ENCODE results near the gene DNM1.

Gene DNM1

DNA sequence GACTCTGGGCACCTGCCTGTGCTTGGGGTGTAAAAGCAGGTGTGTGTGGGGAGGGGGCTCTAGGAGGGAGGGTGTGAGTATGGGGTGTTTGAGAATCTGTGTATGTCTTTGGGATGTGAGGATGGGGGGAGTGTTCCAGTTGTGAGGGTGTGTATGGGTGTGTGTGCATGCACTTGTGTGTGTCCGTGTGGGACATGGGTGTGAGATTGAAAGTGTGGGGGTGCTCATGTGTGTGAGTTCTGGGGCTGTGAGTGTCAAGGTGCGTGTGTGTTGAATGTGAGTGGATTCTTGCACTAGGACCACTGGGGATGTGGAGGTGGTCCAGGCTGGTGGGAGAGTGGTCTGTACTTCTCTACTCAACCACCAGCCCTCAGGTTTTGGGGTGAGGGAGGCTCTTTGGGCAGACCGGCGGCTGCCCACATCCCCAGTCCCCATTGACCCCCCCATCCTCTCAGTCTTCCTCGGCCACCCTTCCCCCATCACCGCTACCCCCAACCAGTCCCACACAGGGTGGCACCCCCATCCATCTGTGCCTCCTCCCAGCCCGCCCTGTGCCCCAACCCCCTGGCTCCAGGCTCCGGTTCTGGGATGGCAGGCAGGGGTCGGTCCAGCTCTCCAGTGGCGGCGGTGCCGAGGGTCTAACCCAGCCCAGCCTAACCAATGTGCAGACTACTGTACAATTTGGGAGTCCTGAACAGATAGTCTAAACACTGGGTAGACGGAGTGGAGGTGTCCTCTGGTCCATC lies 41.1 kb downstream of the DNM1 start:
- no peak overlapping the region for H3K4me3 ChIP-seq (ENCODE audit: low read length)
- no peak for DNase-seq (ENCODE audit: low read depth, low spot score)

DNA sequence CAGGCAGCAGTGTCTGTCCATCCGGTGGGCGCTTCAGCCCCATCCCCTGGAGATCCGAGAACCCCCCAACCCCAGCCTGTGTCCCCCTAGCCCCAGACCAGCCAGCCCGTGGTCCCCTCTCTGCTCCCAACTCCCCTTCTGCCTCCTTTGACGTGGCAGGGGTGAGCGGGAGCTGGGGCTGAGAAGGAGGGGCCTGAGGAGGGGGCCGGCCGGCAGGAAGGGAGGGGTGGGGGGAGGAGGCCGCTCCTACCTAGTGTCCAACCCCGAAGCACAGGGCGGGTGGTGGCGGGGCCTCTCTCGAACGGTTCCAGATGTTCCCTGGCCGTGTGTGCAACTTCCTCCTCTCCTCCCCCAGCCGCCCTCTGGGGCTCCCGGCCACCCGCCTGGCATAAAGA lies 41.7 kb downstream of the DNM1 start:
- no peak for DNase-seq (ENCODE audit: low read depth, low spot score)
- no peak overlapping the region for H3K4me3 ChIP-seq (ENCODE audit: low read length)

DNA sequence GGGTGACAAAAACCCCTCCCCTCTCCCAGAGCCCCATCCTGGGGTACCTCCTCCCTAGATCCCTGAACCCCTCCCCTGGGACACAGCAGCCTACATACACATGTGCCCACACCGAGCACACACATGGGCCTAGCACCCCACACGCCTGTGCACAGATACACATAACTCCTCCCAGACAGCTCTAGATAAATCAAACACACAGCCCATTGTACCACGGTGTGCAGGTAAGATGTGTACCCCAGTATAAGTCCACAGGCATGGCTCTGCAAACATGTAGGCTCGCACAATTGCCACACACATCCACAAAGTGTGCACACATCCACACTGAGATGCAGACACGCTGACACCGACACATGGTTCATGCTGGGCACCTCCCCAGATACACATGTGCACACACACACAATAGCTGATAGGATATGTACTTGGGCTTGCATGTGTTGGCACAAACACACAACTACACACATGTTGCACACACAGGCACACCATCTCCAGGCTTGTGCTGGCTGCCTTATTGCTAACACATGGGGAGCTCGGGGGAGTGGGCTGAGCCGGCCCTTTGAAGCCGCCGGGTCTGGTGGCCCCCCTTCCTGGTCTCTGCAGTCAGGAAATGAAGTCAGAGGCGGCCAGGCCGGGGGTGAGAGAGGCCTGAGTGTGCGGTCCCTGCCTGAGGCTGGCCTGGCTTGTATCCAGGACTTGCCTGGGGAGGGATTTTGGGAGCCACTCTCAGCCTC lies 42.4 kb downstream of the DNM1 start:
- no peak for DNase-seq (ENCODE audit: low read depth, low spot score)
- H3K4me3 ChIP-seq (ENCODE audit: low read length): no peak overlapping the region

DNA sequence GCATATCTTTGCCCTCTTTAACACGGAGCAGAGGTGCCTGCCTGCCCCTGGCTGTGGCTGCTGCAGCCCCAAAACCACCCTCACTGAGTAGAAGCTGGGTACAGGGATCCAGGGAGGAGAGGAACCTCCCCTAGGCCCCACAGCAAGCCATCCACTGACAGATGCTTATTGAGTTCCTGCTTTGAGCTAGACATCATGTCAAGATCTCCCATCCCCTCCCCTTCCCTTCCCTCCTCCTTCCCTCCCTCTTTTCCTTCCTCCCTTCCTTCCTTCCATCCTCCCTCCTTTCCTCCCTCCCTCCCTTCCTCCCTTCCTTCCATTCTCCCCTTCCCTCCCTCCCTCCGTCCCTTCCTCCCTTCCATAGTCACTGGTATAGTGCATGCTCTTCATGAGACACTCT lies 43.3 kb downstream of the DNM1 start:
- DNase-seq (ENCODE audit: low read depth, low spot score): no peak
- no peak overlapping the region for H3K4me3 ChIP-seq (ENCODE audit: low read length)

DNA sequence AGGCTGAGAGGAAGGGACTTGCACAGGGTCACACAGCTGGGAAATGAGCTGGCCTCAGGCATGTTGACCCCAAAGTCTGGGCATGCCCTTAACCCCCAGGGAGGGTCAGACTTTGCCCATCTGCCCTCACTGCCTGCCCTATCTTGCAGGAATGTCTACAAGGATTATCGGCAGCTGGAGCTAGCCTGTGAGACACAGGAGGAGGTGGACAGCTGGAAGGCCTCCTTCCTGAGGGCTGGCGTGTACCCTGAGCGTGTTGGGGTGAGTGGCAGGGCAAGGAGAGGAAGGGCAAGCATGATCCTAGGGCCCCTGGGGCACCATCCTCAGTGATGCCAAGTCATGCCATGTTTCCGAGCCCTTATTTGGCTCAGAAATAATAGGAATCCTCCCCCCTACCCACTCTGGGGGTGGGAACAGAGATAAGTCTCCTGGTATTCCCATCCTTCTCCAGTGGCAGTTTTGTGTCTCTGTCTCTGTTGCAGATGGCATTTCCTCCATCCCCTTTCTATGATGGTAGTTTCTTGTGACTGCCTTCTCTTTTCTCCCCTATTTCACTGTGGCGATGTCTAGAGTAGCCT lies 44.1 kb downstream of the DNM1 start:
- no peak for DNase-seq (ENCODE audit: low read depth, low spot score)
- H3K4me3 ChIP-seq (ENCODE audit: low read length): no peak overlapping the region

DNA sequence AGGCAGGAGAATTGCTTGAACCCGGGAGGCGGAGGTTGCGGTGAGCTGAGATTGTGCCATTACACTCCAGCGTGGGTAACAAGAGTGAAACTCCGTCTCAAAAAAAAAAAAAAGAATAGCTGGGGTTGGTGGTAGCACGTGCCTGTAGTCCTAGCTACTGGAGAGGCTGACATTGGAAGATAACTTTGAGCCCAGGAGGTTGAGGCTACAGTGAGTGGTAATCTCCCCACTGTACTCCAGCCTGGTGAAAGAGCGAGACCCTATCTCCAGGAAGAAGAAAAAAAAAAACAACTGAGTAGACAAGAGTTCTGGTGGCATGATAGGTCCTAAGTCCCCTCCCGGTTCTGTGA lies 46.4 kb downstream of the DNM1 start:
- peak overlapping the region; percentile 50 for H3K4me3 ChIP-seq (ENCODE audit: low read length)
- no peak for DNase-seq (ENCODE audit: low read depth, low spot score)

DNA sequence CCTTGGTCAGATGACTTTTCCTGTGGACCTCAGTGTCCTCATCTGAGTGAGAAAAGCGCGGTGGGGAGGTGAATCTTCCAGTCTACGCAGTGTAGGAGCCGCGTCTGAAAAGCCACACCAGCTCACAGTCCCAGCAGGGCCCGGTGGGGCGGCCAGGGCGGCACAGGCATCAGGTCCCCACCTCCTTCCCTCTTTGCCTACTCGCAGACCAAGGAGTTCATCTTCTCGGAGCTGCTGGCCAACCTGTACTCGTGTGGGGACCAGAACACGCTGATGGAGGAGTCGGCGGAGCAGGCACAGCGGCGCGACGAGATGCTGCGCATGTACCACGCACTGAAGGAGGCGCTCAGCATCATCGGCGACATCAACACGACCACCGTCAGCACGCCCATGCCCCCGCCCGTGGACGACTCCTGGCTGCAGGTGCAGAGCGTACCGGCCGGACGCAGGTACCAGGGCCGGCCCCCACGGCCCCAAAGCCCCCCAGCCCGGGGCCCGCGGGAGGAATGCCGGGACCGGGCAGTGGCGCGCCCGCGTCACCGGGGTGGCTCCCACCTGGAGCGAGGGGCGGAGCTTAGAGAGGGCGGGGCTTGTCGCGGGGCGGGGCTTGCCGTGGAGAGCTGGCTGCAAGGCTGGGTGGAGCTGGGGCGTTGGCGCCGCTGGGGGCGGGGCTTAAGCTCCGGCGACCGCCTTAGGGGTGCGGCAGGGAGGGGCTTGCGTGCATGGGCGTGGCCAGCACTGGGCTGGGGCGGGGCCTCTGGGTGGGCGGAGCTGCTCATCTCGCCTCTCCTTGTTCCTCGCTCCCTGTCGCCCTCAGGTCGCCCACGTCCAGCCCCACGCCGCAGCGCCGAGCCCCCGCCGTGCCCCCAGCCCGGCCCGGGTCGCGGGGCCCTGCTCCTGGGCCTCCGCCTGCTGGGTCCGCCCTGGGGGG lies 47.0 kb downstream of the DNM1 start:
- peak; percentile 71 for DNase-seq (ENCODE audit: low read depth, low spot score)
- H3K4me3 ChIP-seq (ENCODE audit: low read length): peak overlapping the region; percentile 50

DNA sequence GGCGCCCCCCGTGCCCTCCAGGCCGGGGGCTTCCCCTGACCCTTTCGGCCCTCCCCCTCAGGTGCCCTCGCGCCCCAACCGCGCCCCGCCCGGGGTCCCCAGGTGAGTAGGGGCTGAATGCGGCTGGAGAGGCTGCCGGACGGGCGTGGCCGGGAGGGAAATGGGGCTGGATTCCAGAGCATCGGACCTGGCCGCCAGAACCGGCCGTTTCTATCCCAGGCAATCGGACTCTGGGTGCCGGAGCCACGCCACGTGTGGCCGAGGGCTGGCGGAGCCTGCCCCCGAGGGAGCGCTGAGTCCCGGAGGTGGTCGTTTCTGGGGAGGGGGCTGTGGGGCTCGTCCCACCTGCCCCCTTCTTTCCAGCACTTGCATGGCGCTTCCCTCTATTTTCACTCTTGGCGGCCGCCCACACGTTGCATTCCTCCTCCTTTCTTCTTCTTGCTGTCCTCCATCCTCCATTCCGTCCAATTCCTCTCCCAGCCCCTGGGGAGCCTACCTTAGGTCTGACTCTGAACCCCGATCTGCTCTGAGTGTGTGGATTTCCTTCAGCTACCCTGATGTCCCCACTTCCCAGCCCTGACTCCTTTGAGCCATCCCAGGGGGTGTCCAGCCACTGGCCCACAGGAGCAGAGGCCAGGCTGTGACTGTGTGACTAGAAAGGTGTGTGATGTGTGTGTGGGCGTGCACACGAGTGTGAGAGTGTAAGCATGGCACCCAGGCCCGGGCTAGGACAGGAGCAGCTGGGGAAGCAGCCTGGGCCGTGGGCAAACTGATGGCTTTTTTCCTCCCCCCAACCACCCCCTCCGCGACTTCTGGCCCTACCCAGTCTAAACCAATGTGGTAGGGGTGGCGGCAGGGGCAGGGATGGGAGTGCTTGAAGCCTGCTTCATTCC lies 47.9 kb downstream of the DNM1 start:
- no peak for DNase-seq (ENCODE audit: low read depth, low spot score)
- H3K4me3 ChIP-seq (ENCODE audit: low read length): no peak overlapping the region

DNA sequence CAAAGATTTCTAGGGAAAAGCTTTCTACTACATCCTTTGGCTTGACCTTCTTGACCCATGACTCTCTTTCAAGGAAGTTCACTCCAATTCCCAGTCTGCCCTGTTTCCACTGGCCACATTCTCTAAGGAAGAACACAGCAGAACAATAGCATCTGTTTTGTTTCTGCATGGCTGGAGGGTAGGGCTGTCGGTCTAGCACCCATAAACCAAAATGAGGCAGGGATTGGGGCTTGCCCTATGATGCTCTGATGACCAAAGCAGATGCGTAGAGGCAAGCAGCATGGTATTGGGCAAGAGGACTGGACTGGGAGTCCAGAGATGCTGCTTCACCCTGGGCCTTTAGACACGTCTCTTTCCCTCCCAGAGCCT lies 48.5 kb downstream of the DNM1 start:
- H3K4me3 ChIP-seq (ENCODE audit: low read length): no peak overlapping the region
- no peak for DNase-seq (ENCODE audit: low read depth, low spot score)

DNA sequence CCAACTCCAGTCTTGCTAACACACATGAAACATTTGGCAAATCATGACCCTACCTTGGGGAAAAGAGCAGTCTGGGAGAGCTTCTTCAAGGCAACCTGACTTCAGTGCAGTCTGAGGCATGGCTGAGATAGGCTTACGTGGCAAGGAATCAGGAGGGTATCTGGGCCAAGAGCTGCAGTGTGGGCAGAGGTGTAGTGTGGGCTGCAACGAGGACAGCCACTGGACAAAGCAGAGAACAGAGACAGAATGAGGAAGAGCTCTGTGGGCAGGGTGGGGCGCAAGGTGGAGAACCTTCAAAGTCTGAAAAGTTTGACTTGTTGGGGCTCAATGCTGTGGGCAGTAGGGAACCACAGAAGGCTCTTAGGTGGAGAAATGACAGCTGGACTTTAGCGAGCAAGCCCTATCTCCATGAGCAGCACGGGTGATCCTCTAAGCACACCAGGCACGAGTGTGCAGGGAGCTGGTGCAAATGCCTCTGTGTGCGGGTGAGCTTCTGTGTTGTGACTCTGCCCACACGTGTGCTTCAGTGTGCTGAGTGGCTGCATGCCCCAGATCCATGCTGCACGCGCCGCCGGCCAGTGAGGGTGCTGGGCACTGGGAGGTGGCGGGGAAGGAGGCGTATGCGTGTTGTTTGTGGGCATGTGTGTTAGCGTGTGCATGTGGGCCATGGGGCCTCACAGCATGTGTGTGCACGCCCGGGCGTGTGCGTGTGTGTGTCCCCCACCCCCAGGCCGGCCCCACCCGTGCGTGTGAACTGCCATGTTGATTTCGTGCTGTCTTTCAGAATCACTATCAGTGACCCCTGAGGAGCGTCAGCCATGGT lies 49.3 kb downstream of the DNM1 start:
- H3K4me3 ChIP-seq (ENCODE audit: low read length): no peak overlapping the region
- DNase-seq (ENCODE audit: low read depth, low spot score): no peak

DNA sequence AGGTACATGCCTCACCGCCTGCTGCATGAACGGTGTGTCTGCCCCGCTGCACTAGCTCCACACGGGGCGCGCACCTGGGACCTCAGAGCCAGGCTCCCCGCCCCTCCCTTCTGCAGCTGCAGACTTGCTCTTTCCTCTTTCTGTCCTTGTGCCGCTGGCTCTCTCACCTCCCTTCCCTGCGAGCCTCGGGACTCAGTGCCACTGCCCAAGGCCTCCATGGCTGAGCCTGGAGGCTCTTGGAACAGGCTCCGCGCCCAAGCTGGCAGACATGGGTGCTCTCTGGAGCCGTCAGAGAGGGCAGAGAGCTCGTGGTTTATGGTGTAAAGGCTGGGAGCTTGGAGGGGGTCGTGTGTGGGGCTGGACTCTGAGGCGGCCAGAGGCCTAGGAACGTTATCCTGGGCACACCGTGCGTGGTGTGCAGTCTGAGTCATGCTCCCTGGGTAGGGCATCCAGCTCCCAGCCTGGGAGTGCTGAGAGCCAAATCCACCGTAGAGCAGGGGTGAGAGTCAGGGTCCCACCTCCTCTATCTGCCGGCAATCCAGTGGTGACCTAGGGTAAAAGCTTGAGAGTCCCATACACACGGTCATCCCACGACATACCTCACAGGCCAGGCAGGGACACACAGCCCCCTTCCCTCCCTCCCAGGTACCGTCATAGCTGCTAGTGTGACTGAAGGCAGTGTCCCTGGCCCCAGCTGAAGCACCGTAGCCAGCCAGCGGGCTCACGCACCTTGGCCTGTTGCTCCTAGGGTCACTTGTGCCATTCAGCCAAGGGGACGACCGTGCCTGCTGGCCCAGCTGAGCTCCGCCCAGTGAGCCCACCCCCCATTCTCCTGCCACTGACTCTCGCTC lies 50.2 kb downstream of the DNM1 start:
- H3K4me3 ChIP-seq (ENCODE audit: low read length): no peak overlapping the region
- no peak for DNase-seq (ENCODE audit: low read depth, low spot score)

DNA sequence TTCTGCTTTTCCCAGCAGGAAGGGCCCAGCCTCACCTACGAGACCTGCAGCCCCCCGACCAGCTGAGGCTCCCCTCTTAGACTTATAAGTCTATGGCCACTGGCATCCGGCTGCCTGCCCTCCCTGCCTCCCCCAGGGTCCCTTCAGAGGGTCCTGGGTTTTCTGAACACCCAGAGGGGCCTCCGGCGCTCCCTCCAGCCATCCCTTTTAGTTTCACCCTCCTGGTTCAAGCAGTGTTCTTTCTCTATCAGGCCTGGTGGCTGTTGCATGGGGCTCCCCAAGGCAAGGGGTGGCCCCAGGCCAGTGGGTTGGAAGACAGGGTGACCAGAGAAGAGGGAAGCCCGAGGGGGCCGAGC lies 50.8 kb downstream of the DNM1 start:
- DNase-seq (ENCODE audit: low read depth, low spot score): no peak
- H3K4me3 ChIP-seq (ENCODE audit: low read length): no peak overlapping the region

DNA sequence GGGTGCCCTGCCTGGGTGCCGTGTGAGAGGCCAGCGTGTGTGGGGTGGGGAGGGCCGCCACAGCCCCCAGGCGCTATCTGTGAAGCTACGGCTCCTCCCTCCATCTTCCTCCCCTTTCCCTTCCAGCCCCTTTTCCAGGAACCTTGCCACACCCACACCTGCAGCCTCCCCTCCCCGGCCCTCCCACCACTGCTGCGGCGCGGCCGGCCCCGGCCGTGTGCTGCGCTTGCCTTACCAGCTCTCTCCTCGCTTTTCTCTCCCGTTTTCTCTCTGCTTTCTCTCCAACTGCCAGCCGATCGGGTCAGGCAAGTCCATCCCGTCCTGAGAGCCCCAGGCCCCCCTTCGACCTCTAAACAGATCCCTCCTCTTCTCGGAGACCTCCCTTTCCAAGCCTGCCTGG lies 51.2 kb downstream of the DNM1 start:
- no peak for DNase-seq (ENCODE audit: low read depth, low spot score)
- no peak overlapping the region for H3K4me3 ChIP-seq (ENCODE audit: low read length)

DNA sequence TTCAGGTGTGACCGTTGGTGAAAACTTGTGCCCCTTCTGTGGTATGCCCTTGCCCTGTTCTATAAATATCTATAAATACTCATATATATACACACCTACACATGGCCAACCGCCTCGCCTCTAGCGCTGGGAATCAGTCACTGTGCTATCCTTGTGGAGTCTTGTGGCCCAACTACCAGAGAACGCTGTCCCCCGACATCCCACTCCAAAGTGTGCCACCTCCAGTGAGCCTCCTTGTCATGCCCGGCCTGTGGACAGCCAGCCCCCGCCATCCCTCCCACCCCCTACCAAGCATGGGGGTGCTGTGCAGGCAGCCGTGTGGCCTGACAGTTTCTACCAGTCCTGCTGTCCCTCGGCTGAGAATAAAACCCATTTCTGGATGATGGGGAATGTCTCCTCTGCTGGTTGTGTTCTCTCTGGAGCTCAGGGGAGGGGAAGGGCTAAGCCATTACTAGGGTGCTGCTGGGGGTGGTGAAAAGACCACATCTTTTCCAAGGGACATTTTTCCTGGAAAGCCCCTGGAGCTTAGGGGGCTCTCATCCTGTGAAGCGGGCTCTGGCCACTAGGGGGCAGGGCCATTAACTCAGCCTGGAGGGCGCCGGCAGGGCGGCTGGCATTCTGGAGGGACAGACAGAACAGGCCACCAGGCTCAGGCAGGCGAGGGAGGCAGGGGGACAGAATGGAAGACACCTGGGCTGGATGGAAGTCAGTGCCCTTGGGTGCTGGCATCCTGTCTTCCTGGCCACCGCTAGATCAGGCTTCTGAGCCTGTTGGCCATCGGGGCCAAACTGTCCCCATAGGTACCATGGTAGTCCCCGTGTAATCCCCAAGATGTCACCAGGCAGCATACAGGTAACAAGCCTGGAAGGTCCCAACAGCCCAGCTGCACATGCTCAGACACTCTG lies 51.9 kb downstream of the DNM1 start:
- no peak overlapping the region for H3K4me3 ChIP-seq (ENCODE audit: low read length)
- DNase-seq (ENCODE audit: low read depth, low spot score): peak; percentile 29

DNA sequence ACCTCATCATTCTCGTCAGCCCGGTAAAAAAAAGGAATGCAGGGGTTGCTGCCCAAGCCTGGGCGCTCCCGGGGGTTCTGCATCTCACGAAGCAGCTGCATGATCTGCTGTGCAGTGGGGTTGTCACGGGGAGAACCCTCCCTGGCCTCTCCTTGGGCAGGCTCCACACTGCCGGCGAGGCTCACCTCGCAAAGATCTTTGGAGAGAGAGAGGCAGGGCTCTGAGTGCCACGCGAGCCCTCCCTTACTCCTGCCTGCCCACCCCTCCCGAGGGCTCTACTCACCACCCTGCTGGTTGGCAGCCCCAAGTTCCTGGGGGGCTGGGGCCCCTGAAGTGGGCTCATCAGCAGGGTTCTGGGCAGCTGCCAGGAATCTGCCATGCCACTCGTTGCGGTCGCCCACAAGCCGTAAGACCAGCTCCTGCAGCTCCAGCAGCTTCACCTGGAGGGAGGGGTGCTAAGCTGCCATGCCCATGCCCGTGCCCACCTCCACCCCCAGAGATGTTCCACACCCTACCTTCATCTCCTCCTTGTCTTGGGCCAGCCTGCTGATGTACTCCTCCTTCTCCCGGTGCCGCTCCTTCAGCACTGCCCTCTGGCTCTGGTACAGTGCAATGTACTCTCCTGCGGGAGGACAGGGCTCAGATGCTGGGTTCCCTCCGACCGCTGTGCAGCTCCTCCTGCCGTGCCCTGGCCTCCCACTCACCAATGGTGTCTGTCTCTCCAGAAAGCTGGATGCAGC lies 54.1 kb downstream of the DNM1 start:
- no peak for DNase-seq (ENCODE audit: low read depth, low spot score)
- no peak overlapping the region for H3K4me3 ChIP-seq (ENCODE audit: low read length)

DNA sequence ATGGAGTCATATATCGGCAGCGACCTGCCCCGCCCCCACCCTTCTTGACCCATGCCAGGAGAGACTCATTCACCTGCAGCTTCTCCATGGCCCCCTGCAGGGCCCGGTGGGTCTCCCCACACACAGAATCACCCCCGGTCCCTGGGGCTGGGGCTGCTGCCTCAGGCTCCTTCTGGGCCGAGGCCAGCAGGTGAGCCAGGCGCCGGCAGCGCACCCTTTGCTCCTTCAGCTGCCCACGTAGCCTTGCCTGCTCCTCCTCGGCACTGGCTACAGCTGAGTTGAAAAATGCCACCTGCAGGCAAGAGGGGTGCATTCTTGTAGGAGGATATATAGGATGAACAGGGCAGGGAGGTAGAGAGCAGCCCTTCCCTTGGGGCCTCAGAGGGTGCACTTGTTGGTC lies 54.7 kb downstream of the DNM1 start:
- H3K4me3 ChIP-seq (ENCODE audit: low read length): no peak overlapping the region
- no peak for DNase-seq (ENCODE audit: low read depth, low spot score)

Data from Jurkat, Clone E6-1 (cell line).